MM.1S (cell line): ENCODE results near the gene GATAD2A.
A peak's percentile ranks its signal among the peaks of the same experiment; 100 is the strongest.

Experiments used
- DNase-seq: peaks from one replicate; pipeline ENCODE4 v3.0.0-alpha.2; 2015
- H2AFZ ChIP-seq: fragments of 300-600 bp; sonication (generic); 2 replicates; pipeline ENCODE4 v1.6.0; 2016; ENCODE audit warnings: antibody characterized with exemption, low read length
- H3F3A ChIP-seq: fragments of 300-600 bp; sonication (generic); 2 replicates; pipeline ENCODE4 v1.6.1; 2016; ENCODE audit warnings: mild to moderate bottlenecking, antibody characterized with exemption, low read length, moderate library complexity, mixed read lengths; ENCODE audit not compliant: insufficient read depth
- H3K27ac ChIP-seq: fragments of 300-600 bp; sonication (generic); 2 replicates; pipeline ENCODE4 v1.5.1; 2016; ENCODE audit warnings: mild to moderate bottlenecking, low read length
- H3K27me3 ChIP-seq: fragments of 300-600 bp; sonication (generic); replicated peaks from 2 replicates; pipeline ENCODE4 v1.6.0; 2016; ENCODE audit warnings: low read length; ENCODE audit not compliant: insufficient read depth
- H3K36me3 ChIP-seq: fragments of 300-600 bp; sonication (generic); replicated peaks from 2 replicates; pipeline ENCODE4 v1.6.1; 2016; ENCODE audit warnings: mild to moderate bottlenecking, low read length, mixed read lengths; ENCODE audit not compliant: insufficient read depth
- H3K4me1 ChIP-seq: fragments of 300-600 bp; sonication (generic); 2 replicates; pipeline ENCODE4 v1.6.1; 2016; ENCODE audit warnings: low read length, mixed read lengths
- H3K4me2 ChIP-seq: fragments of 300-600 bp; sonication (generic); 2 replicates; pipeline ENCODE4 v1.6.0; 2016; ENCODE audit warnings: low read depth, low read length
- H3K4me3 ChIP-seq: fragments of 300-600 bp; sonication (generic); 2 replicates; pipeline ENCODE4 v1.5.1; 2016; ENCODE audit warnings: low read length, mixed read lengths
- H3K79me2 ChIP-seq: fragments of 300-600 bp; sonication (generic); 2 replicates; pipeline ENCODE4 v1.6.1; 2016; ENCODE audit warnings: mixed run types, low read length, mixed read lengths
- H3K9ac ChIP-seq: fragments of 300-600 bp; sonication (generic); 2 replicates; pipeline ENCODE4 v1.6.1; 2016; ENCODE audit warnings: low read length, mixed read lengths
- H3K9me2 ChIP-seq: fragments of 300-600 bp; sonication (generic); replicated peaks from 2 replicates; pipeline ENCODE4 v1.6.1; 2016; ENCODE audit warnings: mild to moderate bottlenecking, low read length, mixed read lengths; ENCODE audit not compliant: insufficient read depth
- H3K9me3 ChIP-seq: fragments of 300-600 bp; sonication (generic); replicated peaks from 2 replicates; pipeline ENCODE4 v1.6.1; 2016; ENCODE audit warnings: mild to moderate bottlenecking, low read length, mixed read lengths; ENCODE audit not compliant: insufficient read depth
- H4K20me1 ChIP-seq: fragments of 300-600 bp; sonication (generic); 2 replicates; pipeline ENCODE4 v1.6.1; 2016; ENCODE audit warnings: mild to moderate bottlenecking, low read length, moderate library complexity, mixed read lengths; ENCODE audit not compliant: insufficient read depth
- CTCF ChIP-seq: fragments of 300-600 bp; sonication (generic); IDR thresholded peaks from 2 replicates; pipeline ENCODE4 v1.5.1; 2016; ENCODE audit warnings: antibody characterized with exemption, low read length, mixed read lengths
- EZH2 ChIP-seq: fragments of 300-600 bp; sonication (generic); optimal IDR thresholded peaks from 2 replicates; pipeline ENCODE3; 2017; ENCODE audit warnings: low read depth, mild to moderate bottlenecking, antibody characterized with exemption, low read length, mixed read lengths
- EZH2phosphoT487 ChIP-seq: fragments of 300-600 bp; sonication (generic); IDR thresholded peaks from 2 replicates; pipeline ENCODE4 v1.6.1; 2018; ENCODE audit warnings: antibody characterized with exemption, low read length

The GATAD2A gene

GRCh38 chr19:19457671-19458070, 52.2 kb downstream of the GATAD2A start:
- H3K79me2 ChIP-seq, result peaks cover 93% of the 10 kb centered on the region
- H2AFZ ChIP-seq, result no peak overlapping the region
- no peak overlapping the region for H3K4me2 ChIP-seq
- no peak overlapping the region for H3K9ac ChIP-seq
- no peaks in the 10 kb centered on the region for H3K9me3 ChIP-seq
- no peak for TF ChIP-seq CTCF
- no peak for TF ChIP-seq EZH2
- TF ChIP-seq EZH2phosphoT487, result no peak
- H4K20me1 ChIP-seq, result peaks cover 56% of the 10 kb centered on the region
- H3K27ac ChIP-seq, result no peak overlapping the region
- H3K4me3 ChIP-seq, result no peak overlapping the region
- H3K27me3 ChIP-seq, result no peaks in the 10 kb centered on the region
- no peak for DNase-seq
- H3K4me1 ChIP-seq, result peaks cover 5% of the 10 kb centered on the region; the same call in 1 of the 2 replicates
- no peaks in the 10 kb centered on the region for H3K9me2 ChIP-seq
- H3K36me3 ChIP-seq, result no peaks in the 10 kb centered on the region
- H3F3A ChIP-seq, result 0 out of 2 replicates have a peak, but pooled peaks cover 5% of the 10 kb centered on the region

- TF ChIP-seq EZH2phosphoT487 (no peak), CTCF (no peak), EZH2 (no peak)
- Histone ChIP-seq H3K27me3 (no peaks in the 10 kb centered on the region), H3K4me3 (no peak overlapping the region), H2AFZ (no peak overlapping the region), H3K4me1 (peaks cover 5% of the 10 kb centered on the region; the same call in 1 of the 2 replicates), H4K20me1 (peaks cover 51% of the 10 kb centered on the region), H3K4me2 (no peak overlapping the region), H3F3A (0 out of 2 replicates have a peak, but pooled peaks cover 5% of the 10 kb centered on the region), H3K36me3 (no peaks in the 10 kb centered on the region), H3K9me2 (no peaks in the 10 kb centered on the region), H3K79me2 (peaks cover 93% of the 10 kb centered on the region), H3K27ac (no peak overlapping the region), H3K9ac (no peak overlapping the region), H3K9me3 (no peaks in the 10 kb centered on the region)
- DNase-seq, result no peak
Observed at GRCh38 chr19:19458110-19458816, 52.8 kb downstream of the GATAD2A start.

- peak; percentile 12 for DNase-seq
- Histone ChIP-seq H3K27me3 (no peaks in the 10 kb centered on the region), H3K9me2 (no peaks in the 10 kb centered on the region), H3K27ac (no peak overlapping the region), H3K4me3 (no peak overlapping the region), H2AFZ (no peak overlapping the region), H3K4me2 (no peak overlapping the region), H3K79me2 (peaks cover 94% of the 10 kb centered on the region), H3K36me3 (peaks cover 3% of the 10 kb centered on the region; the same call in 1 of the 2 replicates), H3K9me3 (no peaks in the 10 kb centered on the region), H3F3A (0 out of 2 replicates have a peak, but pooled peaks cover 5% of the 10 kb centered on the region), H4K20me1 (peaks cover 51% of the 10 kb centered on the region), H3K4me1 (peaks cover 5% of the 10 kb centered on the region; the same call in 1 of the 2 replicates), H3K9ac (no peak overlapping the region)
- TF ChIP-seq CTCF (no peak), EZH2 (no peak)
Observed at GRCh38 chr19:19459073-19459472, 53.6 kb downstream of the GATAD2A start.
